Smooth muscle cell (in vitro differentiated cells): ENCODE measurements around the gene BTN1A1. TPM values are rescaled to one million over a fixed set of nuclear protein-coding genes. Genes with fewer than 3 reads are reported as not detected.

Experiments
- DNase-seq: peaks from one replicate; lab custom pipeline; 2025; ENCODE audit not compliant: unreplicated experiment; lab: John Stamatoyannopoulos, UW
- H2AFZ ChIP-seq: fragments of 200-600 bp; sonication (generic); 2 replicates; pipeline ENCODE4 v1.6.0; 2016; ENCODE audit warnings: antibody characterized with exemption, low read depth, mild to moderate bottlenecking
- H3F3A ChIP-seq: fragments of 200-600 bp; sonication (generic); 2 replicates; pipeline ENCODE4 v1.6.0; 2017; ENCODE audit warnings: antibody characterized with exemption, low read depth
- H3K27ac ChIP-seq: fragments of 200-600 bp; sonication (generic); 2 replicates; pipeline ENCODE4 v1.5.1; 2016; ENCODE audit warnings: low read depth, mild to moderate bottlenecking
- H3K27me3 ChIP-seq: fragments of 200-600 bp; sonication (generic); 2 replicates; pipeline ENCODE4 v1.6.1; 2016; ENCODE audit warnings: low read depth, mild to moderate bottlenecking
- H3K36me3 ChIP-seq: fragments of 200-600 bp; sonication (generic); 2 replicates; pipeline ENCODE4 v1.5.1; 2016; ENCODE audit warnings: low read depth
- H3K4me1 ChIP-seq: fragments of 200-600 bp; sonication (generic); 2 replicates; pipeline ENCODE4 v1.5.1; 2016; ENCODE audit warnings: low read depth
- H3K4me2 ChIP-seq: fragments of 200-600 bp; sonication (generic); 2 replicates; pipeline ENCODE4 v1.6.0; 2016; ENCODE audit warnings: mild to moderate bottlenecking
- H3K4me3 ChIP-seq: fragments of 200-600 bp; sonication (generic); 2 replicates; pipeline ENCODE4 v1.5.1; 2016; ENCODE audit warnings: mild to moderate bottlenecking
- H3K79me2 ChIP-seq: fragments of 200-600 bp; sonication (generic); 2 replicates; pipeline ENCODE4 v1.6.0; 2016; ENCODE audit warnings: low read depth, mild to moderate bottlenecking
- H3K9ac ChIP-seq: fragments of 200-600 bp; sonication (generic); 2 replicates; pipeline ENCODE4 v1.6.0; 2016; ENCODE audit warnings: low read depth
- H3K9me3 ChIP-seq: fragments of 200-600 bp; sonication (generic); replicated peaks from 2 replicates; pipeline ENCODE4 v1.5.1; 2016; ENCODE audit warnings: low read depth
- H4K20me1 ChIP-seq: fragments of 200-600 bp; sonication (generic); 2 replicates; pipeline ENCODE4 v1.6.0; 2016; ENCODE audit warnings: low read depth
- WGBS: methylation state at CpG from one replicate; pipeline ENCODE4 v1.1.7; 2016; ENCODE audit warnings: low lambda C conversion rate; 5-methylcytosine and 5-hydroxymethylcytosine counted together
- polyA plus RNA-seq: library from polyadenylated mRNA; unstranded; fragments of >200 nt; fragmentation: Nextera tagmentation; extraction: Ambion mirVana; gene quantifications from 2 replicates; pipeline ENCODE4 v1.2.1, GENCODE V29; 2016
- total RNA-seq: library from RNA; depleted of rRNA; stranded (reverse); fragments of >200 nt; gene quantifications from 2 replicates; pipeline ENCODE4 v1.2.3, GENCODE V29; 2014
- TF ChIP-seq, protein P1 (sequence below): fragments of 200-600 bp; sonication (generic); IDR thresholded peaks from 2 replicates; pipeline ENCODE4 v1.5.1; 2017; ENCODE audit warnings: borderline replicate concordance, mild to moderate bottlenecking, antibody characterized with exemption; ENCODE audit not compliant: insufficient read depth, poor library complexity, severe bottlenecking

Gene BTN1A1
- total and polyA plus RNA-seq, 2 experiments from 2014 or later = not detected

DNA sequence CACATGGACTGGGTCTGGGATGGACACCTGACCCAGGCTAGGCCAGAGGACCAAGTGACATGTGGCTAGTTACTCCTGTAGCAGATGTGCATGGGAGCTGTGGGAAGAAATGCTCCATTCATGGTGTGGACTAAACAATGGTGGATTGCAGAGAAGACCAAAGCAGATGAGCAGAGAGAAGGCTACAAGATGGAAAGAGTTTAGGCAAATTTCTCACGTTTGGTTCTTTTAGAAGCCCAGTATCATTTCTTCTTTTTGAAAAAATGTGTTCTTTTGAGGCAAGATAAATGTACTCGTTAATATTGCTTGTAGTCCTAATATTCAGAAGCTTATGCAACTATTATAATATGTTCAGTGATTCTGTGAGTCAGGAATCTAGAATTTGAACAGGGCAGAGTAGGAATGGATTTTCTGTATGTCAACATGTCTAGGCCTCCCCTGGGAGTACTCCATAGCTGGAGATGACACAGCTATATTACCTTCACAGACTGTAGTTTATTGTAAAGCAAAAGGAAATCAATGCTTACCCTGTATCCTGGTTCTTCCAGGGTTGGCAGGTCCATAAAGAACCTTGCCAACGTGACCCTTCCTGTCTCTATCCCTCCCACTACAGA, 44.6 kb upstream of the BTN1A1 start:
- H2AFZ ChIP-seq = no peak overlapping the region
- TF ChIP-seq, protein P1, sequence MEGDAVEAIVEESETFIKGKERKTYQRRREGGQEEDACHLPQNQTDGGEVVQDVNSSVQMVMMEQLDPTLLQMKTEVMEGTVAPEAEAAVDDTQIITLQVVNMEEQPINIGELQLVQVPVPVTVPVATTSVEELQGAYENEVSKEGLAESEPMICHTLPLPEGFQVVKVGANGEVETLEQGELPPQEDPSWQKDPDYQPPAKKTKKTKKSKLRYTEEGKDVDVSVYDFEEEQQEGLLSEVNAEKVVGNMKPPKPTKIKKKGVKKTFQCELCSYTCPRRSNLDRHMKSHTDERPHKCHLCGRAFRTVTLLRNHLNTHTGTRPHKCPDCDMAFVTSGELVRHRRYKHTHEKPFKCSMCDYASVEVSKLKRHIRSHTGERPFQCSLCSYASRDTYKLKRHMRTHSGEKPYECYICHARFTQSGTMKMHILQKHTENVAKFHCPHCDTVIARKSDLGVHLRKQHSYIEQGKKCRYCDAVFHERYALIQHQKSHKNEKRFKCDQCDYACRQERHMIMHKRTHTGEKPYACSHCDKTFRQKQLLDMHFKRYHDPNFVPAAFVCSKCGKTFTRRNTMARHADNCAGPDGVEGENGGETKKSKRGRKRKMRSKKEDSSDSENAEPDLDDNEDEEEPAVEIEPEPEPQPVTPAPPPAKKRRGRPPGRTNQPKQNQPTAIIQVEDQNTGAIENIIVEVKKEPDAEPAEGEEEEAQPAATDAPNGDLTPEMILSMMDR = no peak
- peaks cover 9% of the 10 kb centered on the region for H3K4me1 ChIP-seq
- H3K27me3 ChIP-seq = no peaks in the 10 kb centered on the region
- H3K9ac ChIP-seq = no peak overlapping the region
- 95% methylated on average over 3 of the region's 3 CpGs for WGBS
- no peak overlapping the region for H3K4me2 ChIP-seq
- no peaks in the 10 kb centered on the region for H3K9me3 ChIP-seq
- H3K4me3 ChIP-seq = no peak overlapping the region
- no peak for DNase-seq
- no peaks in the 10 kb centered on the region for H4K20me1 ChIP-seq
- H3K36me3 ChIP-seq = no peaks in the 10 kb centered on the region
- H3F3A ChIP-seq = no peaks in the 10 kb centered on the region
- H3K79me2 ChIP-seq = peaks cover 27% of the 10 kb centered on the region
- H3K27ac ChIP-seq = no peak overlapping the region

- H3K9ac ChIP-seq = peak overlapping the region; percentile 68
- DNase-seq = no peak
- H3K27me3 ChIP-seq = no peaks in the 10 kb centered on the region
- peak overlapping the region; percentile 94 for H2AFZ ChIP-seq
- H3K27ac ChIP-seq = peak overlapping the region; percentile 88
- H3K79me2 ChIP-seq = peaks cover 41% of the 10 kb centered on the region
- H3K4me2 ChIP-seq = peak overlapping the region; percentile 79
- no peaks in the 10 kb centered on the region for H3K9me3 ChIP-seq
- no peaks in the 10 kb centered on the region for H3F3A ChIP-seq
- peaks cover 8% of the 10 kb centered on the region for H4K20me1 ChIP-seq
- H3K4me1 ChIP-seq = peaks cover 9% of the 10 kb centered on the region
- peak overlapping the region; percentile 74 for H3K4me3 ChIP-seq
- TF ChIP-seq, protein P1 = no peak
- peaks cover 3% of the 10 kb centered on the region for H3K36me3 ChIP-seq
- WGBS = 27% methylated on average over 9 of the region's 9 CpGs
These were observed 42.8 kb upstream of the BTN1A1 start for GRCh38 chr6:26457264-26457805.

GRCh38 chr6:26457806-26458688, 42.1 kb upstream of the BTN1A1 start, which contains the start of gene BTN2A1:
BTN2A1 (plus strand) TSS chr6:26457955; CDS start chr6:26458637, 682 bp downstream.
- Histone ChIP-seq H3K4me3 (peak within 1 kb of the TSS; percentile 74), H3K27me3 (no peaks in the 10 kb centered on the region), H3K4me2 (peak within 1 kb of the TSS; percentile 79), H3K79me2 (peaks cover 41% of the 10 kb centered on the region), H2AFZ (peak within 1 kb of the TSS; percentile 94), H3F3A (no peaks in the 10 kb centered on the region), H3K9me3 (no peaks in the 10 kb centered on the region), H3K4me1 (peaks cover 9% of the 10 kb centered on the region), H3K9ac (peak within 1 kb of the TSS; percentile 91), H3K27ac (peak within 1 kb of the TSS; percentile 88), H3K36me3 (peaks cover 10% of the 10 kb centered on the region), H4K20me1 (peaks cover 8% of the 10 kb centered on the region)
- TF ChIP-seq, protein P1 = no peak
- DNase-seq = peak; percentile 22
- 1% methylated on average over 27 of the region's 31 CpGs for WGBS
